ENCODE data around the gene SCN10A.

SCN10A gene

GRCh38 chr3:38725726-38726419 lies 90.1 kb downstream of the SCN10A start:
- TF ChIP-seq, protein P1, sequence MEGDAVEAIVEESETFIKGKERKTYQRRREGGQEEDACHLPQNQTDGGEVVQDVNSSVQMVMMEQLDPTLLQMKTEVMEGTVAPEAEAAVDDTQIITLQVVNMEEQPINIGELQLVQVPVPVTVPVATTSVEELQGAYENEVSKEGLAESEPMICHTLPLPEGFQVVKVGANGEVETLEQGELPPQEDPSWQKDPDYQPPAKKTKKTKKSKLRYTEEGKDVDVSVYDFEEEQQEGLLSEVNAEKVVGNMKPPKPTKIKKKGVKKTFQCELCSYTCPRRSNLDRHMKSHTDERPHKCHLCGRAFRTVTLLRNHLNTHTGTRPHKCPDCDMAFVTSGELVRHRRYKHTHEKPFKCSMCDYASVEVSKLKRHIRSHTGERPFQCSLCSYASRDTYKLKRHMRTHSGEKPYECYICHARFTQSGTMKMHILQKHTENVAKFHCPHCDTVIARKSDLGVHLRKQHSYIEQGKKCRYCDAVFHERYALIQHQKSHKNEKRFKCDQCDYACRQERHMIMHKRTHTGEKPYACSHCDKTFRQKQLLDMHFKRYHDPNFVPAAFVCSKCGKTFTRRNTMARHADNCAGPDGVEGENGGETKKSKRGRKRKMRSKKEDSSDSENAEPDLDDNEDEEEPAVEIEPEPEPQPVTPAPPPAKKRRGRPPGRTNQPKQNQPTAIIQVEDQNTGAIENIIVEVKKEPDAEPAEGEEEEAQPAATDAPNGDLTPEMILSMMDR (IDR thresholded peaks at IDR 0.05; ENCODE audit: low read depth, low read length, missing control alignments): no peak
- H3K4me3 ChIP-seq (ENCODE audit: low read depth, low read length): no peak overlapping the region
- no peak for DNase-seq (ENCODE audit: low read depth)

GRCh38 chr3:38724392-38724736 lies 91.7 kb downstream of the SCN10A start:
- TF ChIP-seq, protein P1 (IDR thresholded peaks at IDR 0.05; ENCODE audit: low read depth, low read length, missing control alignments): no peak
- H3K4me3 ChIP-seq (ENCODE audit: low read depth, low read length): no peak overlapping the region
- no peak for DNase-seq (ENCODE audit: low read depth)

DNA sequence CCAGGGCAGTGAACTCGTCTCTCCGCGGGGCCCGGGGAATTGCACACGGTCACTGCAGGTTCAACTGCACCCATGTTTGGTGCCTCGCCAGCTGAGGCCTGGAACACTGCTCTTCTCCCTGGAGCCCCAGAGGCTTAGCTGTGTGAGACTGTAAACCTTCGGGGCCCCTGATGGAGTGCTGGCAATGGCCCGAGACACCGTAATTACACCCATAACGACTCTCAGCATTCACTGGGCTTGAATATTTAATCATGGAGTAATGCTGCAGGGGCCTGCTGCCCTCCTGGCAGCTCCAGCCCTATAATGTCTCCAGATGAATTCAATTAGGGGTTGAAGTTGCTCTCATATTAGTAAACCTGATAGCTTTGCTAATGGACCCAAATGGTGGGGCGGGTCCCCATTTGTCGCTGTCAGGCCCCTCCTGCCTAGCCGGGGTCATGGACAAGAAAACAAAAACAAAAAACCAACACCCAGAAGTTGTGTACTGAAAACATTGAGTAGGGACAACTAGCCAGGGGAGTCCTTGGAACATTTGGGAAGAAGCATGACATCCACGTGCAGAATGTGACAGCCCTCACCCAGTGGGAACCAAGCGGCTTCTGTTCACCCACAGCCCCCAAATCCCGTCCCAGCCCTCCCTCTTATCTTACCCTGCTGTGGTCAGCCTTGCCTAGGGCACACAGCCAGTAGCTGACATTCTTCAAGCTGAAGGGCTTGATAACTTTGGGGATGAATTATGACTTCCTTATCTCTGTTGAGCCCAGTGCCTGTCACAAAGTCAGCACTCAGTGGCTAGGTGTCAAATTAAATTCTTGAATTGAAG lies 92.2 kb downstream of the SCN10A start:
- no peak for DNase-seq (ENCODE audit: low read depth)
- H3K4me3 ChIP-seq (ENCODE audit: low read depth, low read length): no peak overlapping the region
- TF ChIP-seq, protein P1 (IDR thresholded peaks at IDR 0.05; ENCODE audit: low read depth, low read length, missing control alignments): no peak

DNA sequence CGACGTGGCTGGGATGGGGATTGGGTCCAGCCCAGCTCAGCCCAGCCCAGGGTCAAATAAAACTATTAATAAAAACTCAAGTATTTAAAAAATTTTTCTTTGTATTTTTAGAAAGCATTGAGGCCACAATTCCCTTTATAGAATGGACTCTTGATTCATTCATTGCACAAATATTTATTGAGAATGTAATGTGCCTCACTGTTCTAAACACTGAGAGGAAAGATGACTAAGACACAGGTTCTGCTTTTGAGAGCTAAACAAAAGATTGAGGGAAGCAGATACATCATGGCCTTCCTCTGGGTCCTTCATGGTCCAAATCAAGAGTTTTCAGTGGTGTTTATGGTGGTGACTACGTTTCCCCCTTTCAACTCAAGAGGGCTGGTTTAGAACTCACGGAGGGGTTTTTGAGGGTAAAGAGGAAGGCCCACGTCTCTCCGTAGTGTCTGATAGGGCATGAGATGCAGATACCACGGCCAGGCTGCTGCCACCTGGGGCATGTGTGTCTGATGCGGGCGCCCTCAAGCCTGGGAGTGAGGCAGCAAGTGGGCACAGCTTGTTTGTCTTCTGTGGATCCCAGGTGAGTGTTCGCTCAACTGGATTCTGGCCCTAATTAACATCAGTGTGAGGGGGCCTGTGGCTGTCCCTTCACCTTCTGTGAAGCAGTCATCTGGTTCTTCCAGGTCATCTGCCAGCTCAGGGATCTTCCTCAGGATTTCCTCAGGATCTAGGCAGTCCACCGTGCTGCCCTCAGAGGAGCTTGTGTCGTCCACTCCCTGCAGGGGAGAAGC lies 93.0 kb downstream of the SCN10A start:
- TF ChIP-seq, protein P1 (IDR thresholded peaks at IDR 0.05; ENCODE audit: low read depth, low read length, missing control alignments): no peak
- no peak for DNase-seq (ENCODE audit: low read depth)
- no peak overlapping the region for H3K4me3 ChIP-seq (ENCODE audit: low read depth, low read length)

DNA sequence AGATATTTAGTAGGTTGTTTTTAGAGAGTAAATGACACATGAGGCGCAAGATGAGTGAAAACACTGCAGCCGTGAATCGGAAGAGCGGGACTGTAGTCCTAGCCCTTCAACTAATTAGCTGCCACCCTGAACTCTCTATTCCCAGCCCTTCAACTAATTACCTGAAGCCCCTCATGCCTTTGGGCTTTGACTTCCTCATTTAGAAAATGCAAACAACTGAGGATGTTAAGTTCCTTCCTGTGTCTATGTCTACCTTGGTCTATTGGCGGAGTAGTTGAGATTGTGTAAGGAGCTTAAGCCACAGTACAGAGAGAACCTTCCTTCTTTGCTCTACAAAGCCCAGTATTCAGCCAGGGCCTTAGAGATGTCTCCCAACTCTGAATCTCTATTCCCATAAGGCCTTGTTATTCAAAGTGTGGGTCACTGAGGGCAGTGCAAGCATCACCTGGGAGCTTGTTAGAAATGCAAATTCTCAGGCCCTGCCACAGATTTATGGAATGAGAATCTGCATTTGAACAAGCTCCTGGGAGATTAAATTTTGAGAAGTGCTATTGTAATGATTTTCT lies 94.7 kb downstream of the SCN10A start:
- no peak overlapping the region for H3K4me3 ChIP-seq (ENCODE audit: low read depth, low read length)
- TF ChIP-seq, protein P1 (IDR thresholded peaks at IDR 0.05; ENCODE audit: low read depth, low read length, missing control alignments): no peak
- no peak for DNase-seq (ENCODE audit: low read depth)

DNA sequence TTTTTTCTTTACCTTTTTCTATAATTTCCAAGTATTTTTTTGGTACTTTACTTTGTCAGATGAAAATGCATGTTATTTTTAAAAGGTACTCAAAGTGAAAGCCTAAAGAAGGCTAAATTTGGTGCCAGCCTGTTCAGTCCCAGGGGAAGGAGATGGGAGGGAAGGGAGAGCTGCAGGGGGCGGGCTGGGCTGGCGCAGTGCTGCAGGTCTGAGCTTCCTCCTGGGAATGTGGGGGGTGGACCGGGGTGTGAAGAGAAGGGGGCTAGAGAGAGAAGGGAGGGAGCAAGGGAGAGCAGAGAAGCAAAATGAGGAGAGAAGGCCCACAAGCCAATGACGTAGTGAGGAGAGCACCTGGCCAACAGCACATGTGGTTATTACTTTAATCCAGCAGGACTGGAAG lies 95.6 kb downstream of the SCN10A start:
- TF ChIP-seq, protein P1 (IDR thresholded peaks at IDR 0.05; ENCODE audit: low read depth, low read length, missing control alignments): no peak
- H3K4me3 ChIP-seq (ENCODE audit: low read depth, low read length): no peak overlapping the region
- DNase-seq (ENCODE audit: low read depth): no peak

Measured in GM12864 (cell line).